Breast epithelium (tissue), 3 donors: ENCODE measurements around the gene PYGL.

Source experiments
- POLR2AphosphoS5 ChIP-seq, 3 donors: sonication (generic); formaldehyde crosslinking; IDR thresholded peaks; one replicate each; pipeline ENCODE4 v1.6.1; 2017; ENCODE audit warnings: antibody characterized with exemption in 3 of 3
- TF ChIP-seq, protein P1 (sequence below), 3 donors: fragments of 450-650 bp; IDR thresholded peaks; one replicate each; pipeline ENCODE4 v1.5.1; 2016 to 2017; ENCODE audit warnings: antibody characterized with exemption in 3 of 3, mild to moderate bottlenecking in 3 of 3, moderate library complexity in 3 of 3

GRCh38 chr14:50882932-50883826, 61.1 kb downstream of the PYGL start:
- TF ChIP-seq, protein P1, sequence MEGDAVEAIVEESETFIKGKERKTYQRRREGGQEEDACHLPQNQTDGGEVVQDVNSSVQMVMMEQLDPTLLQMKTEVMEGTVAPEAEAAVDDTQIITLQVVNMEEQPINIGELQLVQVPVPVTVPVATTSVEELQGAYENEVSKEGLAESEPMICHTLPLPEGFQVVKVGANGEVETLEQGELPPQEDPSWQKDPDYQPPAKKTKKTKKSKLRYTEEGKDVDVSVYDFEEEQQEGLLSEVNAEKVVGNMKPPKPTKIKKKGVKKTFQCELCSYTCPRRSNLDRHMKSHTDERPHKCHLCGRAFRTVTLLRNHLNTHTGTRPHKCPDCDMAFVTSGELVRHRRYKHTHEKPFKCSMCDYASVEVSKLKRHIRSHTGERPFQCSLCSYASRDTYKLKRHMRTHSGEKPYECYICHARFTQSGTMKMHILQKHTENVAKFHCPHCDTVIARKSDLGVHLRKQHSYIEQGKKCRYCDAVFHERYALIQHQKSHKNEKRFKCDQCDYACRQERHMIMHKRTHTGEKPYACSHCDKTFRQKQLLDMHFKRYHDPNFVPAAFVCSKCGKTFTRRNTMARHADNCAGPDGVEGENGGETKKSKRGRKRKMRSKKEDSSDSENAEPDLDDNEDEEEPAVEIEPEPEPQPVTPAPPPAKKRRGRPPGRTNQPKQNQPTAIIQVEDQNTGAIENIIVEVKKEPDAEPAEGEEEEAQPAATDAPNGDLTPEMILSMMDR (IDR thresholded peaks at IDR 0.05) = no peak
- no peak for TF ChIP-seq POLR2AphosphoS5 (IDR thresholded peaks at IDR 0.05)
